Endothelial cell of umbilical vein (primary cell): ENCODE data around the gene ZSWIM6.

Experiments
- CTCF ChIP-seq, 2 donors: IDR thresholded peaks; 1 replicate in 1 of 2; 2 replicates in 1 of 2; pipeline ENCODE4 v1.5.1; 2011; ENCODE audit warnings: low read length in 2 of 2, mild to moderate bottlenecking in 2 of 2, moderate library complexity in 2 of 2, control low read depth in 1 of 2, inconsistent platforms in 1 of 2, low read depth in 1 of 2; ENCODE audit not compliant: insufficient read depth in 1 of 2; ENCODE audit errors: extremely low read depth in 1 of 2
- EZH2 ChIP-seq: IDR thresholded peaks from 2 replicates; pipeline ENCODE4 v1.6.1; 2012; ENCODE audit warnings: borderline replicate concordance, low read depth, mild to moderate bottlenecking, moderate library complexity, low read length, inconsistent platforms; ENCODE audit not compliant: severe bottlenecking
- JUN ChIP-seq: IDR thresholded peaks from 2 replicates; pipeline ENCODE4 v1.6.1; 2011; ENCODE audit warnings: borderline replicate concordance, low read depth; ENCODE audit not compliant: insufficient read length, insufficient read depth
- MAX ChIP-seq: IDR thresholded peaks from 2 replicates; pipeline ENCODE4 v1.6.1; 2011; ENCODE audit not compliant: insufficient read depth, insufficient read length
- MYC ChIP-seq: IDR thresholded peaks from one replicate; pipeline ENCODE4 v1.6.1; 2011; ENCODE audit warnings: mild to moderate bottlenecking, low read depth, low read length
- POLR2A ChIP-seq: IDR thresholded peaks from 2 replicates; pipeline ENCODE4 v1.6.1; 2012; ENCODE audit warnings: low read depth, mild to moderate bottlenecking, control low read depth, low read length
- POLR2AphosphoS5 ChIP-seq: IDR thresholded peaks from 2 replicates; pipeline ENCODE4 v1.6.1; 2012; ENCODE audit warnings: low read depth, mild to moderate bottlenecking, control low read depth, low read length, moderate library complexity; ENCODE audit not compliant: insufficient read depth

- no peak for TF ChIP-seq POLR2AphosphoS5
- no peak for TF ChIP-seq CTCF (IDR thresholded peaks at IDR 0.05; ENCODE audit: extremely low read depth in 1 of 2, insufficient read depth in 1 of 2, low read depth in 1 of 2, low read length in 2 of 2)
- TF ChIP-seq MYC: no peak
- TF ChIP-seq POLR2A: no peak
- no peak for TF ChIP-seq JUN
- no peak for TF ChIP-seq EZH2
- no peak for TF ChIP-seq MAX
These were observed 46.5 kb upstream of the ZSWIM6 start for GRCh38 chr5:61285531-61285930.
